Thyroid gland (tissue), 4 donors: ENCODE data around the gene CD209.

ENCODE experiments used
- POLR2A ChIP-seq, 2 donors: fragments of 450-650 bp; IDR thresholded peaks; one replicate each; pipeline ENCODE4 v1.6.1; 2017; ENCODE audit warnings: antibody characterized with exemption in 2 of 2, mild to moderate bottlenecking in 2 of 2, moderate library complexity in 1 of 2
- TF ChIP-seq, protein P1 (sequence below), 6 experiments: fragments of 200-600 bp in 3 of 6; fragments of 450-650 bp in 3 of 6; sonication (generic) in 3 of 6; IDR thresholded peaks; one replicate each; pipeline ENCODE4 v1.5.1; 2016 to 2019; ENCODE audit warnings: antibody characterized with exemption in 6 of 6, mild to moderate bottlenecking in 2 of 6, inconsistent platforms in 1 of 6, moderate library complexity in 1 of 6

DNA sequence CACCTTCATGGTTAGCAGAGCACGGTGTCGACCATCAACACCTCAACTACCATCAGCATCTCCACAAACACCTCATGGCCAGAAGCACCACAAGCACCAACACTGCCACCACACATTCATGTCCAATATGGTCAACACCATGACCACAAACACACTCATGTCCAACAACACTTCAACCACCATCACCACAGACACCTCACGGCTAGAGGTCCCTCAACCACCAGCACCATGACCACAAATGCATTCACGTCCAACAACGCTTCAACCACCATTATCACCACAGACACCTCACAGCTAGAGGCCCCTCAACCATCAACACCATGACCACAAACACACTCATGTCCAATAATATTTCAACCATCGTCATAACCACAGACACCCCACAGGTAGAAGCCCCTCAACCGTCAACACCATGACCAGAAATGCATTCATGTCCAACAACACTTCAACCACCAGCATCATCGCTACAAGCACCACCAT lies 56.5 kb downstream of the CD209 start:
- TF ChIP-seq, protein P1, sequence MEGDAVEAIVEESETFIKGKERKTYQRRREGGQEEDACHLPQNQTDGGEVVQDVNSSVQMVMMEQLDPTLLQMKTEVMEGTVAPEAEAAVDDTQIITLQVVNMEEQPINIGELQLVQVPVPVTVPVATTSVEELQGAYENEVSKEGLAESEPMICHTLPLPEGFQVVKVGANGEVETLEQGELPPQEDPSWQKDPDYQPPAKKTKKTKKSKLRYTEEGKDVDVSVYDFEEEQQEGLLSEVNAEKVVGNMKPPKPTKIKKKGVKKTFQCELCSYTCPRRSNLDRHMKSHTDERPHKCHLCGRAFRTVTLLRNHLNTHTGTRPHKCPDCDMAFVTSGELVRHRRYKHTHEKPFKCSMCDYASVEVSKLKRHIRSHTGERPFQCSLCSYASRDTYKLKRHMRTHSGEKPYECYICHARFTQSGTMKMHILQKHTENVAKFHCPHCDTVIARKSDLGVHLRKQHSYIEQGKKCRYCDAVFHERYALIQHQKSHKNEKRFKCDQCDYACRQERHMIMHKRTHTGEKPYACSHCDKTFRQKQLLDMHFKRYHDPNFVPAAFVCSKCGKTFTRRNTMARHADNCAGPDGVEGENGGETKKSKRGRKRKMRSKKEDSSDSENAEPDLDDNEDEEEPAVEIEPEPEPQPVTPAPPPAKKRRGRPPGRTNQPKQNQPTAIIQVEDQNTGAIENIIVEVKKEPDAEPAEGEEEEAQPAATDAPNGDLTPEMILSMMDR (IDR thresholded peaks at IDR 0.05), result no peak
- no peak for TF ChIP-seq POLR2A (IDR thresholded peaks at IDR 0.05)
